Small intestine (tissue), 7 donors: ENCODE results near the gene ABCC1. TPM values are rescaled to one million over a fixed set of nuclear protein-coding genes. Genes with fewer than 3 reads are reported as not detected.
"Not testable (repeated sequence)": the region's sequence is repeated elsewhere in the genome, so short reads cannot be mapped to it uniquely, and the experiment has no call there.

Experiments used
- DNase-seq, 2 donors: peaks; one replicate each; pipeline versions ENCODE4 v3.0.0 to v3.0.0-alpha.2; 2013
- FAIRE-seq: peaks from 2 replicates; lab custom pipeline; 2012; peaks lifted over from hg19 to GRCh38; lab: Jason Lieb, UNC
- H3K27ac ChIP-seq, 3 donors: one replicate each; pipeline ENCODE4 v1.5.1; 2013; ENCODE audit warnings: low read length in 2 of 3, mild to moderate bottlenecking in 2 of 3, control low read depth in 1 of 3, inconsistent platforms in 1 of 3, low read depth in 1 of 3, moderate library complexity in 1 of 3
- H3K27me3 ChIP-seq, 3 donors: one replicate each; pipeline ENCODE4 v1.6.1; 2013; ENCODE audit warnings: low read length in 3 of 3, inconsistent platforms in 1 of 3; ENCODE audit not compliant: control insufficient read depth in 3 of 3, insufficient read depth in 3 of 3
- H3K36me3 ChIP-seq, 3 donors: one replicate each; pipeline ENCODE4 v1.6.1; 2013; ENCODE audit warnings: low read length in 3 of 3, inconsistent platforms in 1 of 3, low read depth in 1 of 3, mild to moderate bottlenecking in 1 of 3, moderate library complexity in 1 of 3; ENCODE audit not compliant: control insufficient read depth in 3 of 3, insufficient read depth in 2 of 3
- H3K4me1 ChIP-seq, 3 donors: one replicate each; pipeline ENCODE4 v1.6.1; 2013; ENCODE audit warnings: low read length in 2 of 3, inconsistent platforms in 1 of 3, low read depth in 1 of 3, mild to moderate bottlenecking in 1 of 3, moderate library complexity in 1 of 3; ENCODE audit not compliant: control insufficient read depth in 3 of 3, insufficient read depth in 2 of 3
- H3K4me3 ChIP-seq, 3 donors: one replicate each; pipeline ENCODE4 v1.5.1; 2013; ENCODE audit warnings: low read length in 3 of 3, control low read depth in 1 of 3, inconsistent platforms in 1 of 3, low read depth in 1 of 3, mild to moderate bottlenecking in 1 of 3, moderate library complexity in 1 of 3
- H3K9me3 ChIP-seq, 2 donors: one replicate each; pipeline ENCODE4 v1.6.1; 2013; ENCODE audit warnings: low read depth in 1 of 2, low read length in 1 of 2; ENCODE audit not compliant: control insufficient read depth in 2 of 2, insufficient read depth in 1 of 2
- WGBS, 3 donors: extraction: QIAGEN DNeasy Blood & Tissue Kit; methylation state at CpG; one replicate each; pipeline ENCODE4 v1.1.7; 2013; 5-methylcytosine and 5-hydroxymethylcytosine counted together
- polyA plus RNA-seq, 4 donors: library from polyadenylated mRNA; stranded (reverse) in 3 of 4; unstranded in 1 of 4; fragments of 200-250 nt in 3 of 4; fragments of 120-200 nt in 1 of 4; gene quantifications; one replicate each; pipeline versions ENCODE4 v1.2.1 to v1.2.3, GENCODE V29; 2013
- donor health status: healthy with polysubstance abuse.
- donor health status: control.
- donor health status: control.
- donor health status: Bipolar disorder and iron deficiency.
- donor health status: healthy.

ABCC1 gene
- polyA plus RNA-seq, 4 donors: 0.54 to 12.4 (median 4.1) TPM

GRCh38 chr16:15974057-15974456, 24.6 kb downstream of the ABCC1 start:
- DNase-seq: no peak
- Histone ChIP-seq H3K27ac (peak overlapping the region in 1 of 3 donors; percentile 37), H3K36me3 (peaks cover 2 to 3% (median 3%) of the 10 kb centered on the region in 3 donors), H3K4me1 (peaks cover 0 to 7% (median 0%) of the 10 kb centered on the region in 3 donors), H3K27me3 (no peaks in the 10 kb centered on the region), H3K9me3 (peaks cover 0 to 21% of the 10 kb centered on the region in 2 donors), H3K4me3 (no peak overlapping the region)
- WGBS, 3 donors: 72 to 100% (median 95%) methylated on average over 2 of the region's 2 CpGs
- FAIRE-seq: no peak

- H3K27me3 ChIP-seq: no peaks in the 10 kb centered on the region
- H3K4me3 ChIP-seq: no peak overlapping the region
- H3K27ac ChIP-seq: peak overlapping the region in 1 of 3 donors; percentile 44
- H3K36me3 ChIP-seq: peaks cover 2 to 3% (median 3%) of the 10 kb centered on the region in 3 donors
- no peak for DNase-seq
- WGBS, 3 donors: 86 to 95% (median 88%) methylated on average over 5 of the region's 5 CpGs
- no peak for FAIRE-seq
- peaks cover 0 to 7% (median 0%) of the 10 kb centered on the region in 3 donors for H3K4me1 ChIP-seq
- H3K9me3 ChIP-seq: peaks cover 0 to 22% of the 10 kb centered on the region in 2 donors
Observed at GRCh38 chr16:15975172-15975571, 25.8 kb downstream of the ABCC1 start.

- Histone ChIP-seq H3K4me1 (peaks cover 0 to 7% (median 0%) of the 10 kb centered on the region in 3 donors), H3K27ac (peak overlapping the region in 1 of 3 donors; percentile 95), H3K4me3 (no peak overlapping the region), H3K9me3 (peaks cover 0 to 31% of the 10 kb centered on the region in 2 donors), H3K36me3 (peaks cover 0 to 3% (median under 1%) of the 10 kb centered on the region in 3 donors), H3K27me3 (no peaks in the 10 kb centered on the region)
- WGBS, 3 donors: 68 to 88% (median 82%) methylated on average over 5 of the region's 5 CpGs
- no peak for DNase-seq
- no peak for FAIRE-seq
Observed at GRCh38 chr16:15976225-15976812, 26.9 kb downstream of the ABCC1 start.

DNA sequence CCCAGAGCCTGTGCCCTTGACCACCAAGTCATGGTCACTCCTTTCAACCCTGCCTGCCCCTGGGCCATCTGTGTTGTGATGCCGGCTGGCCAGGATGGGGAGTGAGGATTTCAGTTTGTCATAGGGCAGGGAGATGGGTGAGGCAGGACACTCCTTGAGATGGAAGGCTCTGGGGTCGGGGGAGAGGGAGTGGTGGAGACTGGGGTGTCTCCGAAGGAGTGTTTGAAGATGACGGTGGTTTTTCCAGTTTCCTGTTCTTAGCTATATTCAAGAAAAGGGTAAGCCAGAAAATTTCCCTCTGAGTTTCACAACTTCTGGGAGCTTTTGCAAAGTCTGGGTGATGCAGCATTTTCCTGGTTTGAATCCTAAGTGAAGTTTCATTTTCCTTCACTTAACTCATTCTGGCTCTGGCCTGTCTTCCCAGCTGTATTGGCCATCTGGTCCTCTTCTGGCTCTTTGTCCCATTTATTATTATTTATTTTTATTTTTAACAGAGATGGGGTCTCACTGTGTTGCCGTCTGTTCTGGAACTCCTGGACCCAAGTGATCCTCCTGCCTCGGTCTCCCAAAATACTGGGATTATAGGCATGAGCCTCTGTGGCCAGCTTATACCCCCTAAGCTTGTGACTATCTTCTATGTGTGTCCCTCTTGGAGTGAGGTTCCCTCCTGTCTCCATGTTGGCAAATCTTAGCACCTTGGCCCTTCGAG, 27.7 kb downstream of the ABCC1 start:
- H3K9me3 ChIP-seq: peaks cover 0 to 35% of the 10 kb centered on the region in 2 donors
- H3K36me3 ChIP-seq: peaks cover 2 to 3% (median 3%) of the 10 kb centered on the region in 3 donors
- no peak for DNase-seq
- peak overlapping the region in 1 of 3 donors; percentile 95 for H3K27ac ChIP-seq
- no peaks in the 10 kb centered on the region for H3K27me3 ChIP-seq
- 71 to 92% (median 90%) methylated on average over 7 of the region's 7 CpGs for WGBS, 3 donors
- peaks cover 0 to 7% (median 0%) of the 10 kb centered on the region in 3 donors for H3K4me1 ChIP-seq
- no peak overlapping the region for H3K4me3 ChIP-seq
- no peak for FAIRE-seq

- H3K36me3 ChIP-seq: peaks cover 0 to 3% (median 2%) of the 10 kb centered on the region in 3 donors
- WGBS, 3 donors: 74 to 91% (median 84%) methylated on average over 3 of the region's 3 CpGs
- no peak overlapping the region for H3K27ac ChIP-seq
- no peak for DNase-seq
- H3K27me3 ChIP-seq: no peaks in the 10 kb centered on the region
- no peak for FAIRE-seq
- no peak overlapping the region for H3K4me3 ChIP-seq
- H3K4me1 ChIP-seq: peaks cover 0 to 4% (median 2%) of the 10 kb centered on the region in 3 donors
- H3K9me3 ChIP-seq: peaks cover 0 to 32% of the 10 kb centered on the region in 2 donors
Observed at GRCh38 chr16:15979801-15980200, 30.4 kb downstream of the ABCC1 start.

GRCh38 chr16:15980329-15980728, 30.9 kb downstream of the ABCC1 start:
- no peak for DNase-seq
- Histone ChIP-seq H3K4me1 (peaks cover 0 to 4% (median 2%) of the 10 kb centered on the region in 3 donors), H3K27ac (peak overlapping the region in 1 of 3 donors; percentile 17), H3K9me3 (peaks cover 0 to 32% of the 10 kb centered on the region in 2 donors), H3K4me3 (no peak overlapping the region), H3K36me3 (peaks cover 0 to 3% (median 2%) of the 10 kb centered on the region in 3 donors), H3K27me3 (no peaks in the 10 kb centered on the region)
- FAIRE-seq: no peak
- 61 to 82% (median 75%) methylated on average over 3 of the region's 3 CpGs for WGBS, 3 donors

- H3K27me3 ChIP-seq: no peaks in the 10 kb centered on the region
- H3K9me3 ChIP-seq: peaks cover 0 to 32% of the 10 kb centered on the region in 2 donors
- H3K36me3 ChIP-seq: peaks cover 0 to 3% (median 2%) of the 10 kb centered on the region in 3 donors
- 61 to 84% (median 67%) methylated on average over 3 of the region's 3 CpGs for WGBS, 3 donors
- DNase-seq (no peak), FAIRE-seq (no peak)
- no peak overlapping the region for H3K27ac ChIP-seq
- H3K4me1 ChIP-seq: peaks cover 0 to 4% (median 2%) of the 10 kb centered on the region in 3 donors
- no peak overlapping the region for H3K4me3 ChIP-seq
Observed at GRCh38 chr16:15981382-15981781, 32.0 kb downstream of the ABCC1 start.

GRCh38 chr16:15982194-15982915, 32.9 kb downstream of the ABCC1 start:
- H3K9me3 ChIP-seq: peaks cover 0 to 32% of the 10 kb centered on the region in 2 donors
- DNase-seq, H3K36me3 ChIP-seq, H3K4me3 ChIP-seq, H3K27me3 ChIP-seq, H3K27ac ChIP-seq, H3K4me1 ChIP-seq, FAIRE-seq: not testable (repeated sequence)
- WGBS, 3 donors: 93 to 100% (median 94%) methylated on average over 4 to 5 of the region's 5 CpGs
